HUES6 (cell line): Measurements from ENCODE around the gene FGD4.

Source experiments
- H3K27ac ChIP-seq: 2 replicates; pipeline ENCODE4 v1.7.0; 2013; ENCODE audit warnings: low read depth, mild to moderate bottlenecking, low read length, inconsistent platforms
- H3K27me3 ChIP-seq: 2 replicates; pipeline ENCODE4 v1.6.1; 2013; ENCODE audit warnings: low read length; ENCODE audit not compliant: control insufficient read depth, insufficient read depth
- H3K36me3 ChIP-seq: 2 replicates; pipeline ENCODE4 v1.6.1; 2013; ENCODE audit warnings: low read length; ENCODE audit not compliant: control insufficient read depth, insufficient read depth
- H3K4me1 ChIP-seq: 2 replicates; pipeline ENCODE4 v1.6.1; 2013; ENCODE audit warnings: low read length; ENCODE audit not compliant: control insufficient read depth, insufficient read depth
- H3K4me3 ChIP-seq: 2 replicates; pipeline ENCODE4 v1.5.1; 2013; ENCODE audit warnings: low read depth, low read length
- H3K9ac ChIP-seq: one replicate; pipeline ENCODE4 v1.6.1; 2013; ENCODE audit warnings: mild to moderate bottlenecking, low read length
- H3K9me3 ChIP-seq: 2 replicates; pipeline ENCODE4 v1.6.1; 2013; ENCODE audit warnings: low read depth, low read length; ENCODE audit not compliant: control insufficient read depth, insufficient read depth

FGD4 gene

GRCh38 chr12:32493282-32493681 is 93.9 kb downstream of the FGD4 start:
- no peaks in the 10 kb centered on the region for H3K9me3 ChIP-seq
- no peak overlapping the region for H3K4me3 ChIP-seq

GRCh38 chr12:32494656-32495055 is 95.3 kb downstream of the FGD4 start:
- Histone ChIP-seq H3K27ac (no peak overlapping the region), H3K4me1 (peaks cover 9% of the 10 kb centered on the region), H3K4me3 (no peak overlapping the region), H3K9ac (no peak overlapping the region), H3K9me3 (no peaks in the 10 kb centered on the region), H3K27me3 (no peaks in the 10 kb centered on the region), H3K36me3 (no peaks in the 10 kb centered on the region)

More at GRCh38 chr12:32493282-32493681, 93.9 kb downstream of the FGD4 start:
- H3K4me1 ChIP-seq, result peaks cover 9% of the 10 kb centered on the region
- no peaks in the 10 kb centered on the region for H3K36me3 ChIP-seq
- H3K27ac ChIP-seq, result no peak overlapping the region
- no peak overlapping the region for H3K9ac ChIP-seq
- no peaks in the 10 kb centered on the region for H3K27me3 ChIP-seq

- Histone ChIP-seq H3K9ac (no peak overlapping the region), H3K4me1 (peaks cover 18% of the 10 kb centered on the region), H3K36me3 (no peaks in the 10 kb centered on the region), H3K9me3 (no peaks in the 10 kb centered on the region), H3K4me3 (no peak overlapping the region), H3K27ac (no peak overlapping the region), H3K27me3 (no peaks in the 10 kb centered on the region)
These were observed 97.6 kb downstream of the FGD4 start for GRCh38 chr12:32496946-32497345.

- Histone ChIP-seq H3K9me3 (no peaks in the 10 kb centered on the region), H3K4me1 (peaks cover 28% of the 10 kb centered on the region), H3K9ac (no peak overlapping the region), H3K4me3 (no peak overlapping the region), H3K27me3 (no peaks in the 10 kb centered on the region), H3K27ac (no peak overlapping the region), H3K36me3 (no peaks in the 10 kb centered on the region)
These were observed 98.5 kb downstream of the FGD4 start for GRCh38 chr12:32497864-32498263.

- Histone ChIP-seq H3K9me3 (no peaks in the 10 kb centered on the region), H3K4me1 (peaks cover 31% of the 10 kb centered on the region), H3K4me3 (no peak overlapping the region), H3K27me3 (no peaks in the 10 kb centered on the region), H3K36me3 (no peaks in the 10 kb centered on the region), H3K9ac (no peak overlapping the region), H3K27ac (no peak overlapping the region)
These were observed 99.7 kb downstream of the FGD4 start for GRCh38 chr12:32499048-32499447.

DNA sequence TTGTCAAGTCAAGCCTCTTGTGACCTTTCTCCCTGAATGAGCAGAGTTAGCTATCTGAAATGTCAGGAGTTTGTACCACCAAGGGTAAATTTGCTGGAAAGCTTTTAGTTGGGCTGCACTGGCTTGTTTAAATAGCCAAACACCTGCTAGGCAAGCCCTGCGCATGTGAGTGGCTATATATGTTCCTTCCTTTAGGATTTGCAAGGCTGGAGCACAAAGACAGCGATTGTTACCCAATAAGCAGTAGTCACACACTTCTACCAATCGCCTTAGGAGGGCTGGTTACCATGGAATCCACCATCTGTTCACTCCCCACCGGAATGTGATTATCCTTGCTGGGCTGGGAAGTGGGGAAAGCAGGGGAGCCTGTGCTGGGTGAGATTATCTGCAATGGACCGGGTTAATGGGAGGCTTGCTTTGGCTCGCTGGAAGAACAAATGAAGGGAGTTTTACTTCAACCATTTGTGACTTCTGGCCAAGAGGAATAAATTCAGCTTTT is 102.5 kb downstream of the FGD4 start:
- Histone ChIP-seq H3K27ac (no peak overlapping the region; the same call in 1 of the 2 replicates), H3K4me3 (no peak overlapping the region), H3K9ac (no peak overlapping the region)

GRCh38 chr12:32502693-32503502 is 103.5 kb downstream of the FGD4 start:
- Histone ChIP-seq H3K9me3 (no peaks in the 10 kb centered on the region), H3K4me3 (no peak overlapping the region), H3K36me3 (no peaks in the 10 kb centered on the region), H3K4me1 (peaks cover 43% of the 10 kb centered on the region), H3K9ac (no peak overlapping the region), H3K27me3 (no peaks in the 10 kb centered on the region), H3K27ac (no peak overlapping the region)

More for the DNA sequence above, 102.5 kb downstream of the FGD4 start:
- no peaks in the 10 kb centered on the region for H3K9me3 ChIP-seq
- H3K27me3 ChIP-seq, result no peaks in the 10 kb centered on the region
- peaks cover 43% of the 10 kb centered on the region for H3K4me1 ChIP-seq
- no peaks in the 10 kb centered on the region for H3K36me3 ChIP-seq

GRCh38 chr12:32503730-32504129 is 104.4 kb downstream of the FGD4 start:
- Histone ChIP-seq H3K9ac (no peak overlapping the region), H3K4me3 (no peak overlapping the region)

DNA sequence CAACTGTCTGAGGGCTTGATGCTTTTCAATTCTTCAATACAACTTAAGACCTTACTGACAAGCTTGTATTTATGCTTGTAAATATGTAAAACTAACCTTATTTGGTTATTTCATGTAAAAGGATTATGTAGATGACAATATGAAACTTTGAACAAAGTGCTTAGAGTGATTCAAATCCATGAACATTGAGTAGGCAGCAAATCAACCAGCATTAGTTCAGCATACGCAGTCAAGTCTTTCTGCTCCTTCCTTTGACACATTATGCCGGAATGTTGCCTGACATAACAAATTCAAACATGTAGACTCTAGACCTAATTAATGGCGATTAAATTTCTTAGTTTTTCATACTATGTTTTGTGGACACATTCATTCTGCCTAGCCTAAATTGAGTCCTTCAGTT is 105.2 kb downstream of the FGD4 start:
- Histone ChIP-seq H3K4me3 (no peak overlapping the region), H3K4me1 (peaks cover 43% of the 10 kb centered on the region), H3K9ac (no peak overlapping the region), H3K27me3 (no peaks in the 10 kb centered on the region), H3K36me3 (no peaks in the 10 kb centered on the region), H3K27ac (no peak overlapping the region), H3K9me3 (no peaks in the 10 kb centered on the region)

More at GRCh38 chr12:32503730-32504129, 104.4 kb downstream of the FGD4 start:
- Histone ChIP-seq H3K9me3 (no peaks in the 10 kb centered on the region), H3K4me1 (peaks cover 43% of the 10 kb centered on the region), H3K27me3 (no peaks in the 10 kb centered on the region), H3K27ac (no peak overlapping the region), H3K36me3 (no peaks in the 10 kb centered on the region)

DNA sequence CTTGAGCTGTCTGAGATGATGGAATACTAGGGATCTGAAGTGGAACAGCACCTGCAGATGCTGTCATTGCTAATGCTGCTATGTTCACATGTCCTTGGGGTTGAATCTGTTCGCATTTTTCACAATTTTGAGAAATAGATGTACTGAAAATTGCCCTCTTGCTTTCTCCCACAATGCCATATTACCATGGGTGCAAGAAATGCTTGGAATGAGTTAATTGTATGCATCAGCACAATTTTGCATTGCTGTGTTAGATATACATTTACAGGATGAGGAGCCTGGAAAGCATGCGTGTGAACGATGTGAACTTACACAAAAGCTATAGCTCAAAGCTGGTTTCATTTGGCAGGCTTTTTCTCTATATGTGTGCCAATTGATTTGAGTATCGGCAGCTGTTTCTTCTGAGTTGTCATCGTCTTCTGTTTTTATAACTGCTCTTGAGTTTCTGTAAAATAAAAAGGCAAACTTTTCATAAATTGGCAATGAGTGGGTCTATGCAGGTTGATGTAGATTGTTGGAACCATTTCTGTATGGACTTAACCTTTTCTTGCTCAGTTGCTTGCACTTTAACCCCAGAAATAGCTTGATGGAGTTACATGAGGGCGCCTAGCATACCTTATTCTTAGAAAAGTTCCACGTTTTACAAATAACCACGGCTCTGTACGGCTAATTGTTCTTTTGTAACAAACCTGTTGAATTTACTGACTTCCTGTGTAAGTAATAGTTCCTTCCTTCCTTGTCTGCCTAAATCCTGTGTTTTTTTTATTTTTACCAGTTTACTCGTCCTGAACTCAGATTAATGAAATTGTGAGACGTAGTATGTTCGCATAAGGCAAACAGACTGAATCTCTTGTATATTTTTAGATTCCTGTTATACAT is 105.9 kb downstream of the FGD4 start:
- no peak overlapping the region for H3K9ac ChIP-seq
- no peak overlapping the region for H3K4me3 ChIP-seq
- H3K36me3 ChIP-seq, result no peaks in the 10 kb centered on the region
- no peak overlapping the region for H3K27ac ChIP-seq
- no peaks in the 10 kb centered on the region for H3K9me3 ChIP-seq
- H3K4me1 ChIP-seq, result peaks cover 43% of the 10 kb centered on the region
- no peaks in the 10 kb centered on the region for H3K27me3 ChIP-seq
